Loucy (cell line): Measurements from ENCODE around the gene GIMAP7.

ENCODE experiments used
- H2AFZ ChIP-seq: fragments of 200-600 bp; sonication (generic); 2 replicates; pipeline ENCODE4 v1.6.0; 2016; ENCODE audit warnings: antibody characterized with exemption, mild to moderate bottlenecking, low read length, moderate library complexity
- H3F3A ChIP-seq: fragments of 200-600 bp; 2 replicates; pipeline ENCODE4 v1.6.0; 2016; ENCODE audit warnings: antibody characterized with exemption, low read depth, mild to moderate bottlenecking
- H3K27me3 ChIP-seq: fragments of 200-600 bp; sonication (generic); 2 replicates; pipeline ENCODE4 v1.6.1; 2014; ENCODE audit warnings: low read length, mild to moderate bottlenecking; ENCODE audit not compliant: insufficient read depth, poor library complexity, severe bottlenecking
- H3K36me3 ChIP-seq: fragments of 200-600 bp; sonication (generic); 2 replicates; pipeline ENCODE4 v1.6.1; 2016; ENCODE audit warnings: low read length; ENCODE audit not compliant: insufficient read depth
- H3K4me1 ChIP-seq: fragments of 200-600 bp; sonication (generic); 2 replicates; pipeline ENCODE4 v1.5.1; 2014; ENCODE audit warnings: low read length, mild to moderate bottlenecking; ENCODE audit not compliant: insufficient read depth, poor library complexity, severe bottlenecking
- H3K4me2 ChIP-seq: fragments of 200-600 bp; sonication (generic); 2 replicates; pipeline ENCODE4 v1.6.0; 2014; ENCODE audit warnings: antibody characterized with exemption, low read length, low read depth, mild to moderate bottlenecking; ENCODE audit not compliant: poor library complexity, severe bottlenecking
- H3K4me3 ChIP-seq: fragments of 200-600 bp; sonication (generic); 2 replicates; pipeline ENCODE4 v1.5.1; 2014; ENCODE audit warnings: low read length, mild to moderate bottlenecking, mixed read lengths; ENCODE audit not compliant: poor library complexity, severe bottlenecking
- H3K79me2 ChIP-seq: fragments of 200-600 bp; sonication (generic); 2 replicates; pipeline ENCODE4 v1.6.1; 2014; ENCODE audit warnings: low read length; ENCODE audit not compliant: insufficient read depth
- H3K9ac ChIP-seq: fragments of 200-600 bp; sonication (generic); 2 replicates; pipeline ENCODE4 v1.6.0; 2014; ENCODE audit warnings: mild to moderate bottlenecking, low read depth, low read length, moderate library complexity; ENCODE audit not compliant: poor library complexity, severe bottlenecking
- H3K9me2 ChIP-seq: fragments of 200-600 bp; sonication (generic); replicated peaks from 2 replicates; pipeline ENCODE4 v1.6.1; 2016; ENCODE audit warnings: low read depth, low read length, mixed read lengths
- H3K9me3 ChIP-seq: fragments of 200-600 bp; sonication (generic); 2 replicates; pipeline ENCODE4 v1.6.1; 2014; ENCODE audit warnings: mild to moderate bottlenecking, antibody characterized with exemption, low read length, low read depth; ENCODE audit not compliant: insufficient read depth
- H4K20me1 ChIP-seq: fragments of 200-600 bp; sonication (generic); 2 replicates; pipeline ENCODE4 v1.6.0; 2014; ENCODE audit warnings: antibody characterized with exemption, low read length, mild to moderate bottlenecking; ENCODE audit not compliant: insufficient read depth, poor library complexity, severe bottlenecking
- EZH2phosphoT487 ChIP-seq: fragments of 200-600 bp; IDR thresholded peaks from 2 replicates; pipeline ENCODE4 v1.6.1; 2018; ENCODE audit warnings: antibody characterized with exemption, mild to moderate bottlenecking, moderate library complexity, borderline replicate concordance
- TF ChIP-seq, protein P1 (sequence below): fragments of 200-600 bp; sonication (generic); conservative IDR thresholded peaks from 2 replicates; pipeline ENCODE4 v1.5.1; 2014; ENCODE audit warnings: mild to moderate bottlenecking, antibody characterized with exemption, low read length

Gene GIMAP7

DNA sequence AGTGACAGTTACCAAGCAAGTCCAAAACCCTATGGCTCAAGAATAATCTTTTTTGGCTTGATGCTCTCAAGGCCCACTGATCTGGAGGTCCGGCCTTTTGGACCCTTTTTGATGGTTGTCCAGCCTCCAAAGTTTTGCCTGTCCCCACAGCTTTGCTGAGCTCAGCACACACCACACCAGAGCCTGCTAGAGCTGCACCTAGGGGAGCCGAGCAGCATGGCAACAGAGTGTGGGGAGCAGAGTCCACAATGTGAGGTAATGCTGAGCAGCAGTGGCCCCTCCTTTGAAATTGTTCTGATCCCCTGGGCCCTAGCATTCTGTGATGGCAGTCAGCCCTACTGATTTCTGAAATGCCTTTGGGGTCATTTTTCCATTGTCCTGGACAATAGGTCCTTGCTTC is 9.3 kb downstream of the GIMAP7 start:
- Histone ChIP-seq H3K9me3 (peaks cover 6% of the 10 kb centered on the region; the same call in 1 of the 2 replicates), H3K4me2 (no peak overlapping the region), H3K27me3 (no peaks in the 10 kb centered on the region), H3K9me2 (no peaks in the 10 kb centered on the region), H3F3A (no peaks in the 10 kb centered on the region), H3K79me2 (peaks cover 20% of the 10 kb centered on the region; the same call in 1 of the 2 replicates), H4K20me1 (no peaks in the 10 kb centered on the region), H2AFZ (no peak overlapping the region), H3K4me1 (peaks cover 24% of the 10 kb centered on the region), H3K9ac (no peak overlapping the region), H3K36me3 (peaks cover 12% of the 10 kb centered on the region; the same call in 1 of the 2 replicates), H3K4me3 (no peak overlapping the region)
- TF ChIP-seq EZH2phosphoT487, result no peak
- TF ChIP-seq, protein P1, sequence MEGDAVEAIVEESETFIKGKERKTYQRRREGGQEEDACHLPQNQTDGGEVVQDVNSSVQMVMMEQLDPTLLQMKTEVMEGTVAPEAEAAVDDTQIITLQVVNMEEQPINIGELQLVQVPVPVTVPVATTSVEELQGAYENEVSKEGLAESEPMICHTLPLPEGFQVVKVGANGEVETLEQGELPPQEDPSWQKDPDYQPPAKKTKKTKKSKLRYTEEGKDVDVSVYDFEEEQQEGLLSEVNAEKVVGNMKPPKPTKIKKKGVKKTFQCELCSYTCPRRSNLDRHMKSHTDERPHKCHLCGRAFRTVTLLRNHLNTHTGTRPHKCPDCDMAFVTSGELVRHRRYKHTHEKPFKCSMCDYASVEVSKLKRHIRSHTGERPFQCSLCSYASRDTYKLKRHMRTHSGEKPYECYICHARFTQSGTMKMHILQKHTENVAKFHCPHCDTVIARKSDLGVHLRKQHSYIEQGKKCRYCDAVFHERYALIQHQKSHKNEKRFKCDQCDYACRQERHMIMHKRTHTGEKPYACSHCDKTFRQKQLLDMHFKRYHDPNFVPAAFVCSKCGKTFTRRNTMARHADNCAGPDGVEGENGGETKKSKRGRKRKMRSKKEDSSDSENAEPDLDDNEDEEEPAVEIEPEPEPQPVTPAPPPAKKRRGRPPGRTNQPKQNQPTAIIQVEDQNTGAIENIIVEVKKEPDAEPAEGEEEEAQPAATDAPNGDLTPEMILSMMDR, result no peak

- Histone ChIP-seq H3K9ac (no peak overlapping the region), H3K4me2 (no peak overlapping the region), H3K4me3 (no peak overlapping the region), H3K27me3 (no peaks in the 10 kb centered on the region), H3K9me3 (peaks cover 21% of the 10 kb centered on the region), H3K9me2 (no peaks in the 10 kb centered on the region), H2AFZ (no peak overlapping the region), H4K20me1 (no peaks in the 10 kb centered on the region), H3K36me3 (no peaks in the 10 kb centered on the region), H3K79me2 (no peaks in the 10 kb centered on the region), H3K4me1 (no peaks in the 10 kb centered on the region), H3F3A (no peaks in the 10 kb centered on the region)
- TF ChIP-seq, protein P1, result no peak
- no peak for TF ChIP-seq EZH2phosphoT487
Measured at GRCh38 chr7:150531704-150532103, 17.0 kb downstream of the GIMAP7 start.

DNA sequence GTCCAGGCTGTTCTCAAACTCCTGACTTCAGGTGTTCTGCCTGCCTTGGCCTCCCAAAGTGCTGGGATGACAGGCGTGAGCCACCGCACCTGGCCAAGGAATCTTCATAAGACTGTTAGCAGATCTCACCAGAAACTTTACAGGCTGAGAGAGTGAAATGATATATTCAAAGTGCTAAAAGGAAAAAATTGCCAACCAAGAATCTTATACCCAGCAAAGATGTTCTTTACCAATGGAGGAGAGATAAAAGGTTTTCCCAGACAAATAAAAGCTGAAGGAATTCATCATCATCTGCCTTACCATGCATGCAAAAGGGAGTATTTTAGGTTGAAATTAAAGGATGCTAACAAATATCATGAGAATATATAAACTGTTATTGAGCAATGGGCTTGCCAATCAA is 23.6 kb downstream of the GIMAP7 start:
- H3K4me3 ChIP-seq, result no peak overlapping the region
- H3K4me2 ChIP-seq, result no peak overlapping the region
- H3K9ac ChIP-seq, result no peak overlapping the region
- H2AFZ ChIP-seq, result no peak overlapping the region
- H3K27me3 ChIP-seq, result no peaks in the 10 kb centered on the region
- no peak for TF ChIP-seq EZH2phosphoT487
- TF ChIP-seq, protein P1, result no peak
- no peaks in the 10 kb centered on the region for H3K79me2 ChIP-seq
- H3K36me3 ChIP-seq, result no peaks in the 10 kb centered on the region
- no peaks in the 10 kb centered on the region for H3K9me2 ChIP-seq
- H3K9me3 ChIP-seq, result peaks cover 55% of the 10 kb centered on the region; the same call in 1 of the 2 replicates
- no peaks in the 10 kb centered on the region for H3F3A ChIP-seq
- H4K20me1 ChIP-seq, result no peaks in the 10 kb centered on the region
- no peaks in the 10 kb centered on the region for H3K4me1 ChIP-seq
